Measurements from ENCODE around the gene NOTUM.
"Not testable (repeated sequence)": the region's sequence is repeated elsewhere in the genome, so short reads cannot be mapped to it uniquely, and the experiment has no call there.

NOTUM gene

DNA sequence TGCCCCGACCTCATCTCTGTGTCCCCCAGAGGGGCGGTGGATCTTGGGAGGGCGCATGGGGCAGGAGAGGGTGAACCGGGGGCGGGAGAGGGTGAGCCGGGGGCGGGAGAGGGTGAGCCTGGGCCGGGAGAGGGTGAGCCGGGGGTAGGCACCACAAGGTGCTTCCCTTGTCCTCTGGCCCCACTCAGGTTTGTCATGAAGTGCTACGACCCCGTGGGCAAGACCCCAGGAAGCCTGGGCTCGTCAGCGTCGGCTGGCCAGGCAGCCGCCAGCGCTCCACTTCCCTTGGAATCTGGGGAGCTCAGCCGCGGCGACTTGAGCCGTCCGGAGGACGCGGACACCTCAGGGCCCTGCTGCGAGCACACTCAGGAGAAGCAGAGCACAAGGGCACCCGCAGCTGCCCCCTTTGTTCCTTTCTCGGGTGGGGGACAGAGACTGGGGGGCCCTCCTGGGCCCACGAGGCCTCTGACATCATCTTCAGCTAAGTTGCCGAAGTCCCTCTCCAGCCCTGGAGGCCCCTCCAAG lies 35.3 kb upstream of the NOTUM start:
- DNase-seq: no peak

DNA sequence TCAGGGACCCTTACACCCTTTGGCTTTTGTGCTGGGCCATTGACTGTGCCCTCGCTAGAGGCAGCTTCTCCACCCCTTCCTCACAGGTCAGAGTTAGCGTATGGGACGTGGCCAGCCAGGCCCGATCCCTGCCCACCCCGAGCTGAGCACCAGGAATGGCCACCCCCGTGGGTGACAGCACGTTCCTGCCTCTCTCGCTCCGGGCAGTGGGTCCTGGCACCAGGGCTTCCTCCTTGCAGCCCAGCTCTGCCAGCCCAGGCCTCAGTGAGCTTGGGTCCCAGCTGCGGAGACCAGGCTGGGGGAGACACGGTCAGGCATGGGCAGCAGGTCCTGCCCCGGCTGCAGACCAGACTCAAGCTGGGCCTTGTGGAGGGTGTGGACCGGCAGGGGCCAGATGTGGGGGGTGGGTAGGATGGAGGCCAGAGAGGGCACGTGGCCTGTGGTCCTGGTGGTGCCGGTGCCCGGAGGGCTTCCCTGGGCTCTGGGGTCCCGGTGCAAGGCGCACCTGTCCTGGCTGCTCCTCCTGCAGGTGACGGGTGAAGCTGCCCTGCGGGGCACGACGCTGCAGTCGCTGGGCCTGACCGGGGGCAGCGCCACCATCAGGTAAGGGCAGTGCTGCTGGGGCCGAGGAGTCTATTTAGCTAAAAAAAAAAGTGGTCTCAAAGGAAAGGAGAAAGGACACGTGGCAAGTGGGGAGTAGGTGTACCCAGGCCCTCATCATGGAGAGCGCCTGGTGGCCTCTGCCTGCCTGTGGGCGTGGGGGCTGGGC lies 34.7 kb upstream of the NOTUM start:
- no peak for DNase-seq

DNA sequence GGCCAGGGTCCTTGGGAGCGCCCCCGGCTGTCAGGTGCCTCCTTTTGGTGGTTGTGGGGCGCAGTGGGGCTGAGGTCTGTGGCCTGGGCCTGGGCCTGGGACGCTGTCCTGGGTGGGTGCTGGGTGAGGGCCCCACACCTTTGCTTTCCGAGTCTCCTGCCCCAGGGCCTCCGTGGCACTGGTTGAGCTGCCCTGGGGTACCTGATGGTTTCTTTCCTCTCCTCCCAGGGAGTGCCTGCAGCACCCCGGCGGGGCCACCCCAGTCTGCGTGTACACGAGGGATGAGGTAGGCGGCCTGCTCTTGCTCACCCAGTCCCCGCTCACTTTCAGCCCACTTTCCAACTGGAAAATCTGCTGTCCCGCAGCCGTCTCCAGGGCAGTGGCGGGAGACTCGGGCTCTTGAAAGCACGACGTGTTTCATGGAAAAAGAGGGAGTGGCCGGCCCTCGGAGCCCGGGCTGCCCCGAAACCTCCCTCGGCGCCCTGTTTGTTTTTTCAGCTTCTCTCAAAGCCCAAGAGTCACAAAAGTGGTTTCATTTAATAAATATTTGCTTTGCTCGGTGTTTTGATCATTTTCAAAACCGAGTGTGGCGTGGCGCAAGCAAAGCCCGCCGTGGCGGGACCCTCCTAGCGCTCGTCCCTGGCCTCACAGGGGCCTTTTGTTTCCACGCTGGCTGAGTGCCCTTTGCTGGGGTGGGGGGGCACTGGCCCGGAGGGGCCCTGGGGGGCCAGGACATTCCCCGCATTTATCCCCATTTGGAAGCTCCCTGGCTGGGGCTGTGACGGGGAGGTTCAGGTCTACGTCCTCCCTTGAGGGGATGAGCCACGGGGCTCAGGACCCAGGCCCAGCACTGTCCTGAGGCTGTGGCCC lies 33.8 kb upstream of the NOTUM start:
- no peak for DNase-seq

DNA sequence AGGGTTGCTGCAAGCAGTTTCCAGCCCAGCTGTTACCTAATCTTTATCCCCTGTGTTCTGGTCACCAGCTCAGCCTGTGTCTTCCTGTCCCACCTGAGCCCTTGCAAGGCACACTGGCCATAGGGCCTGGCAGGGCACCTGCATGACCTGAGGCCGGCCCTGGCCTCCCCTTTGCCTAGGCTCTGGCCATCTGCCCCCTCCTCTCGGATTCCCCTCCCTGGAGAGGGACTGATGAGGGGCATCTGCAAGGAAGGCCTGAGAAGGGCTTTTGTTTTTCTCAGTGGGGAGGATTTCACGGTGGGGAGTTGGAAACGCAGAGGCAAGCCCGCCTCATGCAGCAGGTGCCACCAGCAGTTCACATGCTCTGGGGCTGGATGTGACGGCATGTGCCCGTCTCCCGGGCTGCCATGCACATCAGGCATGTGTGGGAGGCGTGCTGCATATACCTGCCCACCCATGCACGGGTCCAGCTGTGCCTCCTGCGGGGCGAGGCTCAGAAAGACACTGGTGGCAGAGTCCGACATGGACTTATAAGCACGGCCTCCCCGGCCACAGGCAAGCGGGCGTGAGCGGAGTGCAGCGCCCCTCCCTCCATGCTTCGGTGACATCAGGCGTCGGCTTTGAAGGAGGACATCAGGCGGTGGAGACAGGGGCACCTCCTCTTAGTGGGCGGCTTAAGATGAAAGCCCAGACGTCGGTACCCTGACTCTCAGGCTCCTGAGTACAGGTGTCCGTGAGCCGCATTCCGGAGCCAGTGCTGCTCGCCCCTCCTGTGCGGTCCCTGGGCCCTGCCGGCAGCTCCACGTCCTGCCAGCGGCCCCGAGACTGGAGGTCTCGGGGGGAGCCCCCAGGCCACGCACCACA lies 33.0 kb upstream of the NOTUM start:
- no peak for DNase-seq

DNA sequence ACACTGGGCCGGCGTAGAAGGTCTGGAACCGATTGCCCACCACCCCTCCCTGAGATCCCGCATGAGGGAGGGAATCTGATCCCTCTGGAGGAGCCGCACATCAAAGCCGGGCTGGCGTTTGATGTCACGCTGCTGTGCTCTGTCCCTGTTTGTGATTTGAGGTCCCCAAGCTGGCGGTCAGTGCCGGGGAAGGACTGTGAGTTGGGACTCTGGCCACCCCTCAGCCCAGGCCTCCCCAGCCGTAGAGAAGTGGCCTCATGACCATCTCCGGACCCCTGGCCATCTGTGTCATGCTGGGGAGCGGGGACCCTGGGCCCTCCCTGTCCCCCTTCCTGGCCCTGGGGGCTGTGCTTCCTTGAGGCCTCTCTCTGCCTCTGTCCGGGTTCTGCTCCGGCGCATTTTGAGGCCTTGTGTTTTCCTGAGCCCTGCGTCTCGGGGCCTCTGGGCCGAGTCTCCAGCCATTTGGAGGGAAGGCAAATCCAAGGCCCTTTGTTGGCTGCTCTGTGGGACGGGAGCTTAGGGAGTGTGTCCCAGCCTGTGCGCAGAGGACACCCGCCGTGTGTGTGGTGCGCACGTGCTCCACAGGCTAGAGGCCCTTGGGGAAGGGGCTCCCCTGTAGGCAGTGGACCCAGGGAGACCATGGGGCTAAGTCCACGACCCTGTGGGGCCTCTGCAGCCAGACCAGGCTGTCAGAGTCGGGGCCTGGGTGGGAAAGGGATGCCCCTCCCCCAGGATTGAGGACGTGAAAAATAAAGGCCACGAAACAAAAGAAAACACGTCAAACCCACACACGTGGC lies 31.5 kb upstream of the NOTUM start:
- no peak for DNase-seq

DNA sequence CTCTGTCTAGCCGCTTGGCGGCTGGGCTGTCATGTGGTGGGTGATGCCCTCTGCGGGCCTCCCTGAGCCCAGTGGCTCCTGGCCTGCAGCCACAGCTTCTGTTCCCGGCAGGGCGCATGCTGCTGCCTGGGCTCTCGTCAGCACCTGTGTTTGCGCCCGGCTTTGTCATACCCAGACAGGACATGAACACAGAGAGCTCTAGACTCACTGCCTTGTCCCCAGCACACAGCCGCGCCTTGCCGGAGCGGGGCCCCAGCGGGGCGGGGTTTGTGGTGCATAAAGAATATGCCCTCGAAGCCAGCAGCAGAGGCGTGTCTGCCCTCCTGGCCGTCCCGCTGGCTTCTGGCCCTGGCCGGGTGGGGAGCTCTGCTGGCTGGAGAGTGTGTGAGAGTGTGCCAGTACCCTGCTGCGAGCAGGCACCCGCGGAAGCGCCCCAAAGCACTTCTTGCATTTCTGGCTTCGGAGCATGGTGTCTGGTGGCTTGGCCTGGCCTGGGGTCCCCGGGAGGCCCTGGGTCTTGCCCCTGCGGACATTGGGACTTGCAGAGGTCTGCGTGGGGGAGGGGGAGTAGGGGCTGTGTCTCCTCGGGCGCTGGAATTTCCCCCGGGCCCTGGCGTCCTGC lies 30.8 kb upstream of the NOTUM start:
- peak; percentile 21 to 30 for DNase-seq

DNA sequence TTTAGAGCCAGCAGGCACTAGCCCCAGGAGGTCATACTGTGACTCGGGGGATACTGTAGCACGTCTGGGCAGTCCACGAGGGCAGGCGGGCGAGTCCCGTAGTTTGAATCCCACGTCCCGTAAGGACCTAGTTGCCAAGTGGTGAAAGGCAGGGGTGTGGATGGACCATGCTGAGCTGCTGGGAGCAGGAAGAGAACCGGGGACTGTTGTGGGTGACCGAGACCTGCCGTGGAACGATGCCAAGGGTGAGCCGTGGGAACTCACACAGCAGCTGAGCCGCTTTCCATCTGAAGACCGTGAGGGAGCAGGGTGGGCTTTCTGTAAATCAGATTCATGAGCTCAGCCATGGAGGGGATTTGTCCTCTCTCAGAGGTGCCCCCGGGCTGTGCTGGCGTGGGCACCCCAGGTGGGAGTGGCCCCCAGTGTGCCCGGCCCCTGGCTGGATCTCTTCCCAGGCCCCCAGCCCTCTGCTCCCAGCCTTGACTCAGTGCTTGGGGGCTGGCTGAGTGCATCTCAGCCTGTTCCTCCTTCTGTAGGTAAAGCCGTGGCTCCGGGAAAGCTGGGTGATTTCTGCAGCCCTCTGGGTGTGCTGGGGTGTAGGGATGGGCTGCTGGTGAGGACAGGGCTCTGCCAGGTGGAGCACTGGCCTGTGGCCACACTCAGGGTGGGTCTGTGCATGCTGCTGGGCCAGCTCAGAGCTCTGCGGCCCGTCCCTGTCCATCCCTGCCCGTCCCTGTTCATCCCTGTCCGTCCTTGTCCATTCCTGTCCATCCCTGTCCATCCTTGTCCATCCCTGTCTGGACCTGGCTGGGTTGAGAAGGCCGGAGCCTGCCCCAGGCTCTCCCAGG lies 30.1 kb upstream of the NOTUM start:
- no peak for DNase-seq

- DNase-seq: no peak
Measured at GRCh38 chr17:81987161-81987770, 26.3 kb upstream of the NOTUM start.

DNA sequence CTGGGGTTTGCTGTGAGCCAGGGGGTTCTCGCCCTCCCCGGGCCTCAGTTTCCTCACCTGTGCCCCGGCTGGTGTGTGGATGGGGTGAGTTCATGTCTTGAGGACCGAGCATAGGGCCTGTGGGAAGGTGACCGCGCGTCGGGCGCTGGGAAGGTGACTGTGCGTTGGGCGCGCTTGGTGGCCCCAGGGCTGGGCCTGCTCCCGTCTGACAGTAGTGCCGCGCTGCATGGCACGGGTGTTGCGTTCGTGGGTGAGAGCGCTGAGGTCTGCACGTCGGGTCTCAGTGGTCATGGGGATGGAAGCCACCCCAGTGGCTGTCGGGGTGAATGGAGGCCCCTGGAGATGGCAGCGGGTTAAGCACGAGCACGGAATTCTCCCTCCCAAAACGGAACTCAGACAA lies 25.6 kb upstream of the NOTUM start:
- no peak for DNase-seq

GRCh38 chr17:81984773-81985410 lies 23.9 kb upstream of the NOTUM start:
- DNase-seq: no peak

DNA sequence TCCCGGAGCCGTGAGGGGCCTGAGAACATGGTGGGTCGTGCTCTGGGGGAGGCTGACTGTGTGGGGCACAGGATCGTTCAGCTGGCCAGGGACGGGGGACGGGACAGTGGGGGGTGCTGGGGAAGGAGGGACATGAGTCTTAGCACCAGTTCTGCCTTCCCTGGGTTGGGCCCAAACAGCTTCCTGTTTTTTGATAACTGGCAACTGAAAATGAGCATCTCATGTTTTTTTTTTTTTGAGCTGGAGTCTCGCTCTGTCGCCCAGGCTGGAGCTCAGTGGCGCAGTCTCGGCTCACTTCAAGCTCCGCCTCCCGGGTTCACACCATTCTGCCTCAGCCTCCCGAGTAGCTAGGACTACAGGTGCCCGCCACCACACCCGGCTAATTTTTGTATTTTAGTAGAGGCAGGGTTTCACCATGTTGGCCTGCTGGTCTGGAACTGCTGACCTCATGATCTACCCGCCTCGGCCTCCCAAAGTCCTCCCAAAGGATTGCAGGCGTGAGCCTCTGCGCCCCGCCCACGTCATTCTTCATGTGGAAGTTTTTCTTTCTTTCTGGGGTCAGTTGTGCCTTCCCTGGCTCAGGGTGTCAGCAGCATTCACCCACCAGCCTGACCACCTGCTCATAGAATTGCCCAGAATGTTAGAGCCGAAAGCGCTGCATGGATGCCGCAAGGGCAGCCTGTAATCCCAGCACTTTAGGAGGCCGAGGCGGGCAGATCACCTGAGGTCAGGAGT lies 22.8 kb upstream of the NOTUM start:
- no peak for DNase-seq

- no peak for DNase-seq
Measured at GRCh38 chr17:81983011-81983638, 22.1 kb upstream of the NOTUM start.

DNA sequence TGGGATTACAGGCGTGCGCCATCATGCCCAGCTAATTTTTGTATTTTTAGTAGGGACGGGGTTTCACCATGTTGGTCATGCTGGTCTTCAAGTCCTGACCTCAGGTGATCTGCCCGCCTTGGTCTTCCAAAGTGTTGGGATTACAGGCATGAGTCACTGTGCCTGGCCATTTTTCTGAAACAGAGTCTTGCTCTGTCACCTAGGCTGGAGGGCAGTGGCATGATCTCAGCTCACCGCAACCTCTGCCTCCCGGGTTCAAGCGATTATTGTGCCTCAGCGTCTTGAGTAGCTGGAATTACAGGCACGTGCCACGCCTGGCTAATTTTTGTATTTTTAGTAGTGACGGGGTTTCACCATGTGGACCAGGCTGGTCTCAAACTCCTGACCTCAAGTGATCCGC lies 20.5 kb upstream of the NOTUM start:
- not testable (repeated sequence) for DNase-seq

GRCh38 chr17:81980707-81981343 lies 19.8 kb upstream of the NOTUM start:
- DNase-seq: no peak

GRCh38 chr17:81980122-81980521 lies 19.1 kb upstream of the NOTUM start:
- DNase-seq: no peak

DNA sequence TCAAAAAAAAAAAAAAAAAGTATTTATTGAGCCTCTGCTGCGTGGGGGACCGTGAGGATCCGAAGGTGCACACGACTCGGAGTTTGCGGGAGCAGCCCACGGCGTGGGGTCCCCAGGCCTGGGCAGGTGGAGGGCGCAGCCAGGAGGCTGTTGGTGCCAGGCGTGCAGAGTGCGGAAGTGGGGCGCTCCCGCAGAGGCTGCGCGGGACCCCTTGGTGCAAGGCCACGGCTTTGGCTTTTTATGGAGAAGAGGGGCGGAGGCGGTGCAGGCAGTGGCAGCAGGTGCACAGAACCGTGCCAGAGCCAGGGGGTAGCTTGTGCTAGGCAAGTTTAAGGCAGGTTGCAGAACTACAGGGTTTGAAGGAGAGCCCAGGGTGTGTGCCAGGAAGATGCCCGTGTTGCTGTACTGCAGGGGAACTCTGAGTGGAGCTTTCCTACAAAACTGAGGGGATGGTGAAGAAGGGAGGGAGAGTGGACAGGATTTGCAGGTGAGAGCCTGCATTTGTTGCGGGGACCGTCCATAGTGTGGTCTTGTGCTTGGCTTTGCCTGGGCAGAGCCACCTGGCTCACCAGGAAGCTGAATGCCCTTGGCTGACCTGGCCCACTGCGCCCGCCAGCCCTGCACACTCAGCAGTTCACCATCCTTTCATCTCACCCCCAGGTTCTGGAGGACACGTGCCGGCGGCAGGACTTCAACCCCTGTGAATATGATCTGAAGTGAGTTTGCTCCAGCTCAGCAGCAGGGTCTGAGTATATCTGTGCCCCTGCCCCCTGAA lies 17.7 kb upstream of the NOTUM start:
- no peak for DNase-seq

DNA sequence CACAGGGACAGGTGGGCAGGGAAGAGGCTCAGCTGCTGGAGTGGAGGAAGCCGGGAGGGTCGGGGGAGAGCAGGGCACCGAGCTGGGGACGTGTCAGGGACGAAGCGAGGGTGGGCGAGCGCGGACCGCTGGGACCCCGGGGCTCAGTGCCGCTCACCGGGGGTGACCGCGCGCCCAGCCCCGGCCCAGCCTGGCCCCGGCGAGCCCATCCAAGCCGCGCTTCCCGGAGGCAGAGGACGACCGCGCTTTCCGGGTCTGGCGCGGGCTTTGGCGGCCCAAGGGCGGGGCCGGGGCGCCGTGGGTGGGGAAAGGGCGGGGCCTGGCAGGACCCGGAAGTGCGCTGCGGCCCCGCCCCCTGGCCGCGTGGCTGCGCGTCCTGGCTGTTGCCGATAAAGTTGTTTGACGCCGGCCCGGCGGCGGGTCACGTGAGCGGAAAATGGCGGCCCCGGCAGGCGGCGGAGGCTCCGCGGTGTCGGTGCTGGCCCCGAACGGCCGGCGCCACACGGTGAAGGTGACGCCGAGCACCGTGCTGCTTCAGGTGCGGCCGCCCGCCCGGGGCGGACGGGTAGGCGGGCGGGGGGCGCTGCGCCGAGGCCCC lies 16.3 kb upstream of the NOTUM start, which contains the start of gene ASPSCR1:
TSS of gene ASPSCR1 (plus strand) at position 419 of the 598 bp plus-strand sequence. CDS start at position 437, 18 bp downstream.
- DNase-seq: peak; percentile 80 to 81
